HG03520 (cell line): ENCODE measurements around the gene ADGRD1.

ENCODE experiments used
- ATAC-seq: cut with Tn5 transposase; IDR thresholded peaks from one replicate; pipeline ENCODE4 v1.9.1; 2021; ENCODE audit warnings: mild to moderate bottlenecking, moderate library complexity; ENCODE audit not compliant: unreplicated experiment

Gene ADGRD1

GRCh38 chr12:131052063-131052781 lies 98.5 kb downstream of the ADGRD1 start:
- ATAC-seq: no peak

GRCh38 chr12:131052929-131053328 lies 99.2 kb downstream of the ADGRD1 start:
- no peak for ATAC-seq

GRCh38 chr12:131053567-131053966 lies 99.9 kb downstream of the ADGRD1 start:
- no peak for ATAC-seq

GRCh38 chr12:131054345-131055092 lies 100.8 kb downstream of the ADGRD1 start:
- no peak for ATAC-seq

- no peak for ATAC-seq
These were observed 101.4 kb downstream of the ADGRD1 start for GRCh38 chr12:131055093-131055465.

- no peak for ATAC-seq
These were observed 102.0 kb downstream of the ADGRD1 start for GRCh38 chr12:131055596-131056233.

- no peak for ATAC-seq
These were observed 102.9 kb downstream of the ADGRD1 start for GRCh38 chr12:131056626-131057025.

GRCh38 chr12:131057211-131057721 lies 103.6 kb downstream of the ADGRD1 start:
- ATAC-seq: no peak

GRCh38 chr12:131057722-131058515 lies 104.2 kb downstream of the ADGRD1 start:
- ATAC-seq: no peak

GRCh38 chr12:131058700-131059099 lies 105.0 kb downstream of the ADGRD1 start:
- no peak for ATAC-seq

GRCh38 chr12:131060011-131060703 lies 106.5 kb downstream of the ADGRD1 start:
- ATAC-seq: no peak

GRCh38 chr12:131061041-131061806 lies 107.5 kb downstream of the ADGRD1 start:
- no peak for ATAC-seq

GRCh38 chr12:131063413-131063812 lies 109.7 kb downstream of the ADGRD1 start:
- ATAC-seq: no peak

GRCh38 chr12:131063960-131064359 lies 110.3 kb downstream of the ADGRD1 start:
- no peak for ATAC-seq

- no peak for ATAC-seq
These were observed 111.6 kb downstream of the ADGRD1 start for GRCh38 chr12:131065279-131065678.

GRCh38 chr12:131065801-131066200 lies 112.1 kb downstream of the ADGRD1 start:
- ATAC-seq: no peak

- ATAC-seq: no peak
These were observed 112.6 kb downstream of the ADGRD1 start for GRCh38 chr12:131066207-131066885.

- ATAC-seq: no peak
These were observed 113.3 kb downstream of the ADGRD1 start for GRCh38 chr12:131066886-131067490.
